K562 (cell line): Measurements from ENCODE around the gene MFAP5. TPM values are rescaled to one million over a fixed set of nuclear protein-coding genes. Genes with fewer than 3 reads are reported as not detected.
A peak's percentile ranks its signal among the peaks of the same experiment; 100 is the strongest.

Experiments used
- CHD1 ChIP-seq: fragments of 200-600 bp; sonication (generic); IDR thresholded peaks from one replicate; pipeline ENCODE4 v1.6.1; 2012; ENCODE audit warnings: mild to moderate bottlenecking, moderate library complexity, low read length, inconsistent platforms
- CREB1 ChIP-seq, 2 experiments: sonication (generic) in 1 of 2; formaldehyde crosslinking in 1 of 2; IDR thresholded peaks; 2 replicates each; pipeline versions ENCODE4 v1.6.1 to v1.8.0; 2012 to 2022; ENCODE audit warnings: inconsistent platforms in 1 of 2, mild to moderate bottlenecking in 1 of 2, missing genetic modification reagents in 1 of 2, moderate library complexity in 1 of 2
- CREM ChIP-seq: IDR thresholded peaks from 2 replicates; pipeline ENCODE4 v1.6.1; 2014; ENCODE audit warnings: antibody characterized with exemption, low read depth
- DACH1 ChIP-seq: fragments of 450-650 bp; IDR thresholded peaks from 2 replicates; pipeline ENCODE4 v1.6.1; 2018; ENCODE audit not compliant: partially characterized antibody
- HNRNPUL1 ChIP-seq: fragments of 200-400 bp; formaldehyde crosslinking; IDR thresholded peaks from 2 replicates; pipeline ENCODE4 v1.6.1; 2017; ENCODE audit warnings: low read length
- PHB2 ChIP-seq: fragments of 450-650 bp; IDR thresholded peaks from 2 replicates; pipeline ENCODE4 v1.6.1; 2017; ENCODE audit warnings: low read depth
- POLR3A ChIP-seq: IDR thresholded peaks from 2 replicates; pipeline ENCODE4 v1.6.1; 2011; ENCODE audit warnings: borderline replicate concordance, mild to moderate bottlenecking, moderate library complexity; ENCODE audit not compliant: insufficient read length, insufficient read depth; ENCODE audit errors: extremely low read depth
- PTRF ChIP-seq: fragments of 450-650 bp; IDR thresholded peaks from 2 replicates; pipeline ENCODE4 v1.6.1; 2016; ENCODE audit warnings: mild to moderate bottlenecking, missing genetic modification characterization, missing compliant biosample characterization
- SMAD3 ChIP-seq: fragments of 450-650 bp; formaldehyde crosslinking; conservative IDR thresholded peaks from 2 replicates; pipeline ENCODE4 v1.4.0; 2020; ENCODE audit warnings: mild to moderate bottlenecking
- SNIP1 ChIP-seq: fragments of 450-650 bp; IDR thresholded peaks from 2 replicates; pipeline ENCODE4 v1.7.1; 2017; ENCODE audit warnings: low read depth, mild to moderate bottlenecking
- polyA plus RNA-seq, 8 experiments: library from polyadenylated mRNA; depleted of rRNA in 4 of 8; stranded (reverse) in 5 of 8; unstranded in 3 of 8; fragments of >200 nt; fragmentation: Nextera tagmentation in 2 of 8; fragmentation: Illumina TruSeq in 1 of 8; extraction: Ambion mirVana in 2 of 8; extraction: Trizol in 1 of 8; gene quantifications; 2 replicates each; pipeline versions ENCODE4 v1.2.1 to v1.2.3, GENCODE V29; 2011 to 2014; ENCODE audit warnings: inconsistent platforms in 1 of 8, missing spikeins in 1 of 8
- total RNA-seq, 7 experiments: library from RNA; depleted of rRNA in 6 of 7; stranded (reverse); fragments of >200 nt in 6 of 7; fragmentation: Illumina TruSeq in 2 of 7; extraction: Trizol in 2 of 7; gene quantifications; 2 replicates each; pipeline versions ENCODE4 v1.2.1 to v1.2.3, GENCODE V29; 2011 to 2021; ENCODE audit warnings: low replicate concordance in 1 of 7
- TF ChIP-seq, protein P1 (sequence below): fragments of 200-600 bp; sonication (generic); IDR thresholded peaks from one replicate; pipeline ENCODE4 v1.6.1; 2012; ENCODE audit warnings: mild to moderate bottlenecking, low read depth, low read length, inconsistent platforms
- TF ChIP-seq, protein P2 (sequence below): fragments of 450-650 bp; IDR thresholded peaks from 2 replicates; pipeline ENCODE4 v1.6.1; 2016; ENCODE audit warnings: borderline replicate concordance
- TF ChIP-seq, protein P3 (sequence below): fragments of 250-450 bp; sonication (Bioruptor Pico); IDR thresholded peaks from 2 replicates; pipeline ENCODE4 v1.8.0; 2022; ENCODE audit warnings: moderate library complexity, mild to moderate bottlenecking, inconsistent platforms

The MFAP5 gene
- total and polyA plus RNA-seq, 9 of the 15 experiments (the other 6 are each of a cell fraction or from before 2014, with no cell fraction given) = not detected

DNA sequence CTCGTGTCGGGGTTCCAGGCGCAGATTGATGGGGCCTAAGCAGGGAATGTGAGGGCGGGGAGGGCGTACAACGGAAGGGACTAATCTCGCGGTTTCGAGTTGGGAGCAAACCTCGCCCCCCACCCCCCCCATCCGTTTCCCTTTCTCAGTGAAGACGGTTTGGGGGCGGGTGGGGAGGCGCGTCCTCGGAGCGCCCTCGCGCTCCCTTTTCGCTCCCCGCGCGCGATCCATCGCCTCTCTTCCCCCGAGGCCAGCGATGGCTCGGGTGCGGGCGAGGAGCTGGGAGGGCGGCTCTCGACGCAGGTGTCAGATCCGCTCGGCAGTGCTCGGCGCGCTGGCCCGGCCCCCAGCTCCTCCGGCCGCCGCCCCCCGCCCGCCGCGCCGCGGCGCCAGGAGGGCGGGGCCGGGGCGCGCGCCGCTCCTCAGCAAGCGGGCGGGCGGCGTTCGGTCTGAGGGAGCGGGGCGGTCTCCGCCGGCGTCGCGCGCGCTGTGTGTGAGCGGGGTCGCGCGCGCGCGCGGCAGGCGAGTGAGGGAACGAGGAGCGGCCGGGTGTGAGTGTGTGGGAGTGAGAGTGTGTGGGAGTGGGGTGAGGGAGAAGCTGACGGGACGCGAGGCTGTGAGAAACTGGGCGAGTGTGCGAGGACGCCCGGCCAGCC, 35.0 kb upstream of the MFAP5 start, which contains the start of gene RIMKLB (continued):
- TF ChIP-seq, protein P1, sequence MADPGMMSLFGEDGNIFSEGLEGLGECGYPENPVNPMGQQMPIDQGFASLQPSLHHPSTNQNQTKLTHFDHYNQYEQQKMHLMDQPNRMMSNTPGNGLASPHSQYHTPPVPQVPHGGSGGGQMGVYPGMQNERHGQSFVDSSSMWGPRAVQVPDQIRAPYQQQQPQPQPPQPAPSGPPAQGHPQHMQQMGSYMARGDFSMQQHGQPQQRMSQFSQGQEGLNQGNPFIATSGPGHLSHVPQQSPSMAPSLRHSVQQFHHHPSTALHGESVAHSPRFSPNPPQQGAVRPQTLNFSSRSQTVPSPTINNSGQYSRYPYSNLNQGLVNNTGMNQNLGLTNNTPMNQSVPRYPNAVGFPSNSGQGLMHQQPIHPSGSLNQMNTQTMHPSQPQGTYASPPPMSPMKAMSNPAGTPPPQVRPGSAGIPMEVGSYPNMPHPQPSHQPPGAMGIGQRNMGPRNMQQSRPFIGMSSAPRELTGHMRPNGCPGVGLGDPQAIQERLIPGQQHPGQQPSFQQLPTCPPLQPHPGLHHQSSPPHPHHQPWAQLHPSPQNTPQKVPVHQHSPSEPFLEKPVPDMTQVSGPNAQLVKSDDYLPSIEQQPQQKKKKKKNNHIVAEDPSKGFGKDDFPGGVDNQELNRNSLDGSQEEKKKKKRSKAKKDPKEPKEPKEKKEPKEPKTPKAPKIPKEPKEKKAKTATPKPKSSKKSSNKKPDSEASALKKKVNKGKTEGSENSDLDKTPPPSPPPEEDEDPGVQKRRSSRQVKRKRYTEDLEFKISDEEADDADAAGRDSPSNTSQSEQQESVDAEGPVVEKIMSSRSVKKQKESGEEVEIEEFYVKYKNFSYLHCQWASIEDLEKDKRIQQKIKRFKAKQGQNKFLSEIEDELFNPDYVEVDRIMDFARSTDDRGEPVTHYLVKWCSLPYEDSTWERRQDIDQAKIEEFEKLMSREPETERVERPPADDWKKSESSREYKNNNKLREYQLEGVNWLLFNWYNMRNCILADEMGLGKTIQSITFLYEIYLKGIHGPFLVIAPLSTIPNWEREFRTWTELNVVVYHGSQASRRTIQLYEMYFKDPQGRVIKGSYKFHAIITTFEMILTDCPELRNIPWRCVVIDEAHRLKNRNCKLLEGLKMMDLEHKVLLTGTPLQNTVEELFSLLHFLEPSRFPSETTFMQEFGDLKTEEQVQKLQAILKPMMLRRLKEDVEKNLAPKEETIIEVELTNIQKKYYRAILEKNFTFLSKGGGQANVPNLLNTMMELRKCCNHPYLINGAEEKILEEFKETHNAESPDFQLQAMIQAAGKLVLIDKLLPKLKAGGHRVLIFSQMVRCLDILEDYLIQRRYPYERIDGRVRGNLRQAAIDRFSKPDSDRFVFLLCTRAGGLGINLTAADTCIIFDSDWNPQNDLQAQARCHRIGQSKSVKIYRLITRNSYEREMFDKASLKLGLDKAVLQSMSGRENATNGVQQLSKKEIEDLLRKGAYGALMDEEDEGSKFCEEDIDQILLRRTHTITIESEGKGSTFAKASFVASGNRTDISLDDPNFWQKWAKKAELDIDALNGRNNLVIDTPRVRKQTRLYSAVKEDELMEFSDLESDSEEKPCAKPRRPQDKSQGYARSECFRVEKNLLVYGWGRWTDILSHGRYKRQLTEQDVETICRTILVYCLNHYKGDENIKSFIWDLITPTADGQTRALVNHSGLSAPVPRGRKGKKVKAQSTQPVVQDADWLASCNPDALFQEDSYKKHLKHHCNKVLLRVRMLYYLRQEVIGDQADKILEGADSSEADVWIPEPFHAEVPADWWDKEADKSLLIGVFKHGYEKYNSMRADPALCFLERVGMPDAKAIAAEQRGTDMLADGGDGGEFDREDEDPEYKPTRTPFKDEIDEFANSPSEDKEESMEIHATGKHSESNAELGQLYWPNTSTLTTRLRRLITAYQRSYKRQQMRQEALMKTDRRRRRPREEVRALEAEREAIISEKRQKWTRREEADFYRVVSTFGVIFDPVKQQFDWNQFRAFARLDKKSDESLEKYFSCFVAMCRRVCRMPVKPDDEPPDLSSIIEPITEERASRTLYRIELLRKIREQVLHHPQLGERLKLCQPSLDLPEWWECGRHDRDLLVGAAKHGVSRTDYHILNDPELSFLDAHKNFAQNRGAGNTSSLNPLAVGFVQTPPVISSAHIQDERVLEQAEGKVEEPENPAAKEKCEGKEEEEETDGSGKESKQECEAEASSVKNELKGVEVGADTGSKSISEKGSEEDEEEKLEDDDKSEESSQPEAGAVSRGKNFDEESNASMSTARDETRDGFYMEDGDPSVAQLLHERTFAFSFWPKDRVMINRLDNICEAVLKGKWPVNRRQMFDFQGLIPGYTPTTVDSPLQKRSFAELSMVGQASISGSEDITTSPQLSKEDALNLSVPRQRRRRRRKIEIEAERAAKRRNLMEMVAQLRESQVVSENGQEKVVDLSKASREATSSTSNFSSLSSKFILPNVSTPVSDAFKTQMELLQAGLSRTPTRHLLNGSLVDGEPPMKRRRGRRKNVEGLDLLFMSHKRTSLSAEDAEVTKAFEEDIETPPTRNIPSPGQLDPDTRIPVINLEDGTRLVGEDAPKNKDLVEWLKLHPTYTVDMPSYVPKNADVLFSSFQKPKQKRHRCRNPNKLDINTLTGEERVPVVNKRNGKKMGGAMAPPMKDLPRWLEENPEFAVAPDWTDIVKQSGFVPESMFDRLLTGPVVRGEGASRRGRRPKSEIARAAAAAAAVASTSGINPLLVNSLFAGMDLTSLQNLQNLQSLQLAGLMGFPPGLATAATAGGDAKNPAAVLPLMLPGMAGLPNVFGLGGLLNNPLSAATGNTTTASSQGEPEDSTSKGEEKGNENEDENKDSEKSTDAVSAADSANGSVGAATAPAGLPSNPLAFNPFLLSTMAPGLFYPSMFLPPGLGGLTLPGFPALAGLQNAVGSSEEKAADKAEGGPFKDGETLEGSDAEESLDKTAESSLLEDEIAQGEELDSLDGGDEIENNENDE = no peak
- TF ChIP-seq CREB1 (IDR thresholded peaks at IDR 0.05) (0 out of 2 replicates have a peak, but pooled peaks have one; percentile 22), CREB1 (CRISPR knock-in tag; IDR thresholded peaks at IDR 0.05) (no peak), SNIP1 (no peak), PHB2 (no peak), DACH1 (no peak), SMAD3 (CRISPR knock-in tag) (no peak), POLR3A (no peak), PTRF (tag) (no peak), CREM (no peak), CHD1 (no peak), HNRNPUL1 (no peak)
- TF ChIP-seq, protein P2, sequence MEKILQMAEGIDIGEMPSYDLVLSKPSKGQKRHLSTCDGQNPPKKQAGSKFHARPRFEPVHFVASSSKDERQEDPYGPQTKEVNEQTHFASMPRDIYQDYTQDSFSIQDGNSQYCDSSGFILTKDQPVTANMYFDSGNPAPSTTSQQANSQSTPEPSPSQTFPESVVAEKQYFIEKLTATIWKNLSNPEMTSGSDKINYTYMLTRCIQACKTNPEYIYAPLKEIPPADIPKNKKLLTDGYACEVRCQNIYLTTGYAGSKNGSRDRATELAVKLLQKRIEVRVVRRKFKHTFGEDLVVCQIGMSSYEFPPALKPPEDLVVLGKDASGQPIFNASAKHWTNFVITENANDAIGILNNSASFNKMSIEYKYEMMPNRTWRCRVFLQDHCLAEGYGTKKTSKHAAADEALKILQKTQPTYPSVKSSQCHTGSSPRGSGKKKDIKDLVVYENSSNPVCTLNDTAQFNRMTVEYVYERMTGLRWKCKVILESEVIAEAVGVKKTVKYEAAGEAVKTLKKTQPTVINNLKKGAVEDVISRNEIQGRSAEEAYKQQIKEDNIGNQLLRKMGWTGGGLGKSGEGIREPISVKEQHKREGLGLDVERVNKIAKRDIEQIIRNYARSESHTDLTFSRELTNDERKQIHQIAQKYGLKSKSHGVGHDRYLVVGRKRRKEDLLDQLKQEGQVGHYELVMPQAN = no peak
- TF ChIP-seq, protein P3, sequence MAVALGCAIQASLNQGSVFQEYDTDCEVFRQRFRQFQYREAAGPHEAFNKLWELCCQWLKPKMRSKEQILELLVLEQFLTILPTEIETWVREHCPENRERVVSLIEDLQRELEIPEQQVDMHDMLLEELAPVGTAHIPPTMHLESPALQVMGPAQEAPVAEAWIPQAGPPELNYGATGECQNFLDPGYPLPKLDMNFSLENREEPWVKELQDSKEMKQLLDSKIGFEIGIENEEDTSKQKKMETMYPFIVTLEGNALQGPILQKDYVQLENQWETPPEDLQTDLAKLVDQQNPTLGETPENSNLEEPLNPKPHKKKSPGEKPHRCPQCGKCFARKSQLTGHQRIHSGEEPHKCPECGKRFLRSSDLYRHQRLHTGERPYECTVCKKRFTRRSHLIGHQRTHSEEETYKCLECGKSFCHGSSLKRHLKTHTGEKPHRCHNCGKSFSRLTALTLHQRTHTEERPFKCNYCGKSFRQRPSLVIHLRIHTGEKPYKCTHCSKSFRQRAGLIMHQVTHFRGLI (CRISPR knock-in tag) = no peak
